HUES6 (cell line): ENCODE measurements around the gene FAM107A.

Source experiments
- H3K27ac ChIP-seq: 2 replicates; pipeline ENCODE4 v1.7.0; 2013; ENCODE audit warnings: low read depth, mild to moderate bottlenecking, low read length, inconsistent platforms
- H3K27me3 ChIP-seq: 2 replicates; pipeline ENCODE4 v1.6.1; 2013; ENCODE audit warnings: low read length; ENCODE audit not compliant: control insufficient read depth, insufficient read depth
- H3K36me3 ChIP-seq: 2 replicates; pipeline ENCODE4 v1.6.1; 2013; ENCODE audit warnings: low read length; ENCODE audit not compliant: control insufficient read depth, insufficient read depth
- H3K4me1 ChIP-seq: 2 replicates; pipeline ENCODE4 v1.6.1; 2013; ENCODE audit warnings: low read length; ENCODE audit not compliant: control insufficient read depth, insufficient read depth
- H3K4me3 ChIP-seq: 2 replicates; pipeline ENCODE4 v1.5.1; 2013; ENCODE audit warnings: low read depth, low read length
- H3K9ac ChIP-seq: one replicate; pipeline ENCODE4 v1.6.1; 2013; ENCODE audit warnings: mild to moderate bottlenecking, low read length
- H3K9me3 ChIP-seq: 2 replicates; pipeline ENCODE4 v1.6.1; 2013; ENCODE audit warnings: low read depth, low read length; ENCODE audit not compliant: control insufficient read depth, insufficient read depth

Gene FAM107A

GRCh38 chr3:58591517-58592510 lies 14.6 kb upstream of the FAM107A start:
- no peak overlapping the region for H3K4me3 ChIP-seq
- H3K27ac ChIP-seq, result no peak overlapping the region
- no peaks in the 10 kb centered on the region for H3K36me3 ChIP-seq
- peaks cover 12% of the 10 kb centered on the region for H3K27me3 ChIP-seq
- H3K9me3 ChIP-seq, result no peaks in the 10 kb centered on the region
- peaks cover 6% of the 10 kb centered on the region; the same call in 1 of the 2 replicates for H3K4me1 ChIP-seq
- no peak overlapping the region for H3K9ac ChIP-seq

DNA sequence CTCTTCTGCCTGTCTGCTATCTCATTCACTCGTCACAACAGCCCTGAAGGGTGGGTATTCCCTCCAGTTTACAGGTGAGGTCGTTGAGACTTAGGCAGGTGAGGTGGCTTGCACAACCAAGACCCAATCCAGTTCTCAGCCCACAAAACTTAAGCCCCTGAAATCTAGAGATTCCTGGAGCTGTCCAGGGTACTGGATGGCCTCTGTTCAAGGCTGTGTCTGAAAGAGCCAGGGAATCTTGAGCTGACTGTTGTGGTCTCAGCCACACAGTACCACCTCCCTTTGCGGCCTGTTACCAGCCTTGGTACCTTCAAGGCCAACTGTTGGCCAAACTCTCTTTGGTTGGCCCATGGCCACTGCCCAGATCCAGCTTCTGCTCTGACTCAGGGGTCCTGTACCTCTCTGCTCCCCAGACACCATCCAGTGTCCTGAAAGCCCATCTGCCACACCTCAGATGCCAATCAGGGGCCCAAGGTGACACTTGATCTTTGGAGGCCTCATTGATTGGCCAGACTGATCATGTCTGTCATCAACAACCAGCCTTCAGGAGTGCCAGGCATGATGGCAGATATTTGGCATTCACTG lies 10.9 kb upstream of the FAM107A start:
- Histone ChIP-seq H3K27me3 (peaks cover 44% of the 10 kb centered on the region), H3K4me3 (no peak overlapping the region), H3K27ac (no peak overlapping the region), H3K9me3 (no peaks in the 10 kb centered on the region), H3K9ac (no peak overlapping the region), H3K4me1 (peaks cover 17% of the 10 kb centered on the region), H3K36me3 (no peaks in the 10 kb centered on the region)

GRCh38 chr3:58586776-58587192 lies 9.6 kb upstream of the FAM107A start:
- Histone ChIP-seq H3K27ac (no peak overlapping the region), H3K9ac (no peak overlapping the region), H3K9me3 (no peaks in the 10 kb centered on the region), H3K4me3 (peak overlapping the region; percentile 54), H3K4me1 (peaks cover 23% of the 10 kb centered on the region), H3K36me3 (no peaks in the 10 kb centered on the region), H3K27me3 (peaks cover 44% of the 10 kb centered on the region)

GRCh38 chr3:58585994-58586393 lies 8.8 kb upstream of the FAM107A start:
- no peak overlapping the region for H3K27ac ChIP-seq
- H3K36me3 ChIP-seq, result no peaks in the 10 kb centered on the region
- H3K27me3 ChIP-seq, result peaks cover 44% of the 10 kb centered on the region
- peaks cover 30% of the 10 kb centered on the region for H3K4me1 ChIP-seq
- no peak overlapping the region for H3K9ac ChIP-seq
- no peaks in the 10 kb centered on the region for H3K9me3 ChIP-seq
- 0 out of 2 replicates have a peak overlapping the region, but pooled peaks have one; percentile 52 for H3K4me3 ChIP-seq

DNA sequence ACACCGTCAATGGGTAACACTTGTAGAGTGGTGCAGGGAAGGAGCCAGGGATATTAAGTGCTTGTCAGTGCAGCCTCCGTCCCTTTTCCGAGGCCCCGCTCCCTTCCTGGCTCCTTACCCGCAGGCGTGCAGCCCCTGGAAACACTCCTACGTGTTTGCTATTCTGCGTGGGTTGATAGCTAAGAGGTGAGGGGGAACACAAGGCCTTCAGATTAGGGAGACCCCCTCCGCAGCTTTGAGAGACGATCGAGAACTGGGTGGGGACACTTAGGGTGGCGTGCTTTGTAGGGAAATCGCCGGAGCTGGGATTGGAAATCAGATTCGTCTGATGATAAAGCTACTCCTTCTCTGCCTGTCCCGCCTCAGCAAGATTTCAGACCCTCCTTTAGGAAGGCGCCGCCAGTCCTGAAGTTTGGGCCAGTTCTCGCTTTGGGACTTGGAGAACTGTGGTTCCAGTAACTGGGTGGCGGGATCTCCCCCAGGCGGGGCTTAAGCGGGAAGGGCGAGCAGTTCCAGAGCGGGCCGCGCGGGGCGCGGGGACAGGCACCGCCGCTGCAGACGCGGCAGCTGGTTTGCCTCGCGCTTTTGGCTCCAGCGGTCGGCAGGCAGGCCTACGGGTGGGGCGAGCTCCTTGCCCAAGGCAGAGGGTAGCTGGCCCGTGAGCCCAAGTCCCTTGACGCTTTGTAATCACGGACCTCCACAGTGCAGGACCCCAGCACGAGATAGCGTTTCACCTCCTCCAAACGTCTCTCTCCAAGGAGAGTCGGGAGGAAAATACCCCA lies 8.0 kb upstream of the FAM107A start:
- Histone ChIP-seq H3K27ac (no peak overlapping the region), H3K4me3 (peak overlapping the region; percentile 52), H3K9ac (peak overlapping the region; percentile 16), H3K27me3 (peaks cover 44% of the 10 kb centered on the region), H3K36me3 (no peaks in the 10 kb centered on the region), H3K9me3 (no peaks in the 10 kb centered on the region), H3K4me1 (peaks cover 36% of the 10 kb centered on the region)

GRCh38 chr3:58584690-58585004 lies 7.5 kb upstream of the FAM107A start:
- Histone ChIP-seq H3K27ac (no peak overlapping the region), H3K9me3 (no peaks in the 10 kb centered on the region), H3K27me3 (peaks cover 44% of the 10 kb centered on the region), H3K4me3 (peak overlapping the region; percentile 52), H3K9ac (no peak overlapping the region), H3K4me1 (peaks cover 36% of the 10 kb centered on the region), H3K36me3 (no peaks in the 10 kb centered on the region)

DNA sequence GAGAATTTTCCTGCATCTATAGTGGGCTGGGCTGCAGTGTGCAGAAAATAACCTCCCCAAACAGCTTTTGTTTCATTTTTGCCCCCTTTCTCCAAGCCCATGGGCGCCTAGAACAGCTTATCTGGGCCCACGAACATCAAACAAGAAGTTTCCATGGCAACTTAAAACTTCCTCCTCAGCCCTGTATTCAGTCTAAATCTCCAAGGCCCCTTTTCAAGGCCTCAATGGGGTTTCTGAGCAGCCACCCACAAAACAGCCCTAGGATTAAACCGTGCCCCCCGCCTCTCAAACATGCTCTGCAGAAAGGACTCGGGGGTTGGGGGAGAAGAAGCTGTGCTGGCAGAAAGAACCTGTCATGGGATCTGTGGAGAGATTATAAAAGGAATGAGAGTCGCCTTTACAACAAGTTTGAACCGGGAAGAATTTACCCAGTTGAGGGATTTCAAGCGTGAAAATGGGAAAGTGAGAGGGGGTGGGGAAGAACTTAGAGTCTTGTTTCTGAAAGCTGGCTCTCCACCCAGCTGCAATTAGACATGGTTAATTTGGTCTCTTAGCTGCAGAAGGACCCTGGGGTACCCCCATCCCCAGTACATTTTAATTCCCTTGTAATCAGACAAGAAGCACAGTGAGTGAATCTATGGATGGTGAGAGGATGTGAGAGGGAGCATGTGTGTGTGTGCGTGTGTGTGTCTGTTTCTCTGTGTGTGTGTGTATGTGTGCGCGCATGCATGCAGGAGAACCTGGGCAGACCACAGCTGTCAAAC lies 4.3 kb upstream of the FAM107A start:
- no peak overlapping the region for H3K9ac ChIP-seq
- no peaks in the 10 kb centered on the region for H3K9me3 ChIP-seq
- no peak overlapping the region for H3K27ac ChIP-seq
- H3K4me3 ChIP-seq, result no peak overlapping the region
- no peaks in the 10 kb centered on the region for H3K36me3 ChIP-seq
- H3K27me3 ChIP-seq, result peaks cover 29% of the 10 kb centered on the region
- H3K4me1 ChIP-seq, result peaks cover 42% of the 10 kb centered on the region

DNA sequence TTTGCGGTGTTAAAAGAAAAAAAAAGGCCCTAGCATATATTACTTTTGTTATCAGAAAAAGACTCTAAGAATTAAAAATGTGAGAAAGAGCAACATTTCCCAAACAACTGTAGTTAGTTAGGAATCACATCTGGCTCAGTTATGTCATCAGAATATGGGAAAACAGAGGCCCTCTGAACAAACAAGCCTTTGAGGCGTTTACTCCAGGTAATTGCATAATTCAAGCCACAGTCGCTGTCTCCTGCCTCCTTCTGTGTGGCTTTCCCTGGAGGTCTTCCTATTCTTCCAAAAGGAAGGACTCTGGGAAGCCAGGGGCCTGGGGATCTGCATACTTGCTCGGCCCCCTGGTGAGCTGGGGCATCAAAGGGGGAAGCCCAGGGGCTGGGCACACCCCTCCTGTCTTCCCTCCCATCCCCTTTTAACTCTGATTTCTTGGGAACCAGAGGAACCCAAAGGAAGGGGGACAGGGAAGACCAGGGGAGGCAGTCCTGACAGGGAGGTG lies 3.7 kb upstream of the FAM107A start:
- no peak overlapping the region for H3K4me3 ChIP-seq
- H3K27ac ChIP-seq, result no peak overlapping the region
- no peaks in the 10 kb centered on the region for H3K36me3 ChIP-seq
- H3K4me1 ChIP-seq, result peaks cover 39% of the 10 kb centered on the region
- H3K9ac ChIP-seq, result no peak overlapping the region
- peaks cover 23% of the 10 kb centered on the region for H3K27me3 ChIP-seq
- H3K9me3 ChIP-seq, result no peaks in the 10 kb centered on the region

DNA sequence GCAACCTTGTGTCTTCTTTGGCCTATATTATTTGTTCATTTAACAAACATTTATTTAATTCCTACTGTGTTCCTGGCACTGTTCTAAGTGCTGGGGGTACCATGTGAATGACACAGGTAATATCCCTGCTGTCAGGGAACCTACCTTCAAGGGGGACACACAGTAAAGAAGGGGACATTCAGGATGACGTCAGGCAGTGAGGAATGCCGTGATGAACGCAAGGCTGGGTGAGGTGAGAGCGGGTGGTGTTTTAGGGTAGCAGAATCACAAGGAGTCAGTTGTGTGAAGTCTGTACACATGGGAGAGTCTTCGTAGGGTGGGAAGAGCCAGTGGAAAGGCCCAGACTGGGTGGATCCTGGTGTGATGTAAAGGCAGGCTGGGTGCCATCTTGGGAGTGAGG lies 1.7 kb upstream of the FAM107A start:
- peaks cover 3% of the 10 kb centered on the region for H3K27me3 ChIP-seq
- no peak overlapping the region for H3K4me3 ChIP-seq
- no peaks in the 10 kb centered on the region for H3K9me3 ChIP-seq
- H3K36me3 ChIP-seq, result no peaks in the 10 kb centered on the region
- no peak overlapping the region for H3K9ac ChIP-seq
- no peak overlapping the region for H3K27ac ChIP-seq
- H3K4me1 ChIP-seq, result peaks cover 37% of the 10 kb centered on the region

- no peaks in the 10 kb centered on the region for H3K27me3 ChIP-seq
- peaks cover 38% of the 10 kb centered on the region for H3K4me1 ChIP-seq
- H3K9ac ChIP-seq, result no peak overlapping the region
- no peaks in the 10 kb centered on the region for H3K9me3 ChIP-seq
- no peak overlapping the region for H3K4me3 ChIP-seq
- H3K27ac ChIP-seq, result no peak overlapping the region
- H3K36me3 ChIP-seq, result no peaks in the 10 kb centered on the region
Measured at GRCh38 chr3:58576716-58577115, 475 bp downstream of the FAM107A start.
